ENCODE results near the gene OVCA2.

GRCh38 chr17:2041561-2042389, at the start of gene OVCA2:
- peak; percentile 82 for TF ChIP-seq SIN3A (IDR thresholded peaks at IDR 0.05; ENCODE audit: borderline replicate concordance, low read depth, low read length)
- TF ChIP-seq JUND (IDR thresholded peaks at IDR 0.05): no peak
- TF ChIP-seq, protein P1, sequence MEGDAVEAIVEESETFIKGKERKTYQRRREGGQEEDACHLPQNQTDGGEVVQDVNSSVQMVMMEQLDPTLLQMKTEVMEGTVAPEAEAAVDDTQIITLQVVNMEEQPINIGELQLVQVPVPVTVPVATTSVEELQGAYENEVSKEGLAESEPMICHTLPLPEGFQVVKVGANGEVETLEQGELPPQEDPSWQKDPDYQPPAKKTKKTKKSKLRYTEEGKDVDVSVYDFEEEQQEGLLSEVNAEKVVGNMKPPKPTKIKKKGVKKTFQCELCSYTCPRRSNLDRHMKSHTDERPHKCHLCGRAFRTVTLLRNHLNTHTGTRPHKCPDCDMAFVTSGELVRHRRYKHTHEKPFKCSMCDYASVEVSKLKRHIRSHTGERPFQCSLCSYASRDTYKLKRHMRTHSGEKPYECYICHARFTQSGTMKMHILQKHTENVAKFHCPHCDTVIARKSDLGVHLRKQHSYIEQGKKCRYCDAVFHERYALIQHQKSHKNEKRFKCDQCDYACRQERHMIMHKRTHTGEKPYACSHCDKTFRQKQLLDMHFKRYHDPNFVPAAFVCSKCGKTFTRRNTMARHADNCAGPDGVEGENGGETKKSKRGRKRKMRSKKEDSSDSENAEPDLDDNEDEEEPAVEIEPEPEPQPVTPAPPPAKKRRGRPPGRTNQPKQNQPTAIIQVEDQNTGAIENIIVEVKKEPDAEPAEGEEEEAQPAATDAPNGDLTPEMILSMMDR (IDR thresholded peaks at IDR 0.05): peak; percentile 26; the same call in 1 of the 2 replicates
- TF ChIP-seq, protein P2, sequence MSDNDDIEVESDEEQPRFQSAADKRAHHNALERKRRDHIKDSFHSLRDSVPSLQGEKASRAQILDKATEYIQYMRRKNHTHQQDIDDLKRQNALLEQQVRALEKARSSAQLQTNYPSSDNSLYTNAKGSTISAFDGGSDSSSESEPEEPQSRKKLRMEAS (IDR thresholded peaks at IDR 0.05; ENCODE audit: low read depth): peak; percentile 68; the same call in 1 of the 2 replicates
- TF ChIP-seq TAF1 (IDR thresholded peaks at IDR 0.05; ENCODE audit: borderline replicate concordance, low read depth, low read length): peak; percentile 95

Data from SK-N-SH (cell line).